SK-N-SH (cell line): ENCODE measurements around the gene BAIAP2.

Experiments
- CTCF ChIP-seq: fragments of 200-600 bp; sonication (generic); IDR thresholded peaks from 2 replicates; pipeline ENCODE4 v1.6.1; 2017; ENCODE audit warnings: antibody characterized with exemption, mild to moderate bottlenecking, moderate library complexity
- ELF1 ChIP-seq: IDR thresholded peaks from 2 replicates; pipeline ENCODE4 v1.4.0; 2012
- EP300 ChIP-seq, 2 experiments: IDR thresholded peaks; 2 replicates each; pipeline versions ENCODE4 v1.4.0 to v1.6.1; 2012; ENCODE audit warnings: borderline replicate concordance in 1 of 2, low read depth in 1 of 2, low read length in 1 of 2
- EZH2phosphoT487 ChIP-seq: fragments of 200-600 bp; sonication (generic); IDR thresholded peaks from 2 replicates; pipeline ENCODE4 v1.6.1; 2017; ENCODE audit warnings: low read depth, mixed run types, mild to moderate bottlenecking, antibody characterized with exemption, moderate library complexity, borderline replicate concordance
- JUND ChIP-seq: IDR thresholded peaks from 2 replicates; pipeline ENCODE4 v1.4.0; 2012
- MAX ChIP-seq: IDR thresholded peaks from 2 replicates; pipeline ENCODE4 v1.4.0; 2012; ENCODE audit warnings: low read depth
- MEF2A ChIP-seq: IDR thresholded peaks from 2 replicates; pipeline ENCODE4 v1.4.0; 2012; ENCODE audit warnings: low read depth, borderline replicate concordance
- NRF1 ChIP-seq: IDR thresholded peaks from 2 replicates; pipeline ENCODE4 v1.6.1; 2012; ENCODE audit warnings: low read depth, mild to moderate bottlenecking, low read length
- PBX3 ChIP-seq: IDR thresholded peaks from 2 replicates; pipeline ENCODE4; 2012
- POLR2AphosphoS5 ChIP-seq: IDR thresholded peaks from 2 replicates; pipeline ENCODE4 v1.6.1; 2012; ENCODE audit warnings: low read depth, low read length
- RAD21 ChIP-seq: IDR thresholded peaks from 2 replicates; pipeline ENCODE4 v1.6.1; 2012; ENCODE audit warnings: mild to moderate bottlenecking, low read length
- REST ChIP-seq: IDR thresholded peaks from 2 replicates; pipeline ENCODE4 v1.6.1; 2012; ENCODE audit warnings: mild to moderate bottlenecking, low read depth, low read length, moderate library complexity
- TAF1 ChIP-seq: IDR thresholded peaks from 2 replicates; pipeline ENCODE4 v1.6.1; 2012; ENCODE audit warnings: low read depth, mild to moderate bottlenecking, low read length, moderate library complexity, borderline replicate concordance
- YY1 ChIP-seq: IDR thresholded peaks from 2 replicates; pipeline ENCODE4 v1.4.0; 2012; ENCODE audit warnings: low read depth, mild to moderate bottlenecking

DNA sequence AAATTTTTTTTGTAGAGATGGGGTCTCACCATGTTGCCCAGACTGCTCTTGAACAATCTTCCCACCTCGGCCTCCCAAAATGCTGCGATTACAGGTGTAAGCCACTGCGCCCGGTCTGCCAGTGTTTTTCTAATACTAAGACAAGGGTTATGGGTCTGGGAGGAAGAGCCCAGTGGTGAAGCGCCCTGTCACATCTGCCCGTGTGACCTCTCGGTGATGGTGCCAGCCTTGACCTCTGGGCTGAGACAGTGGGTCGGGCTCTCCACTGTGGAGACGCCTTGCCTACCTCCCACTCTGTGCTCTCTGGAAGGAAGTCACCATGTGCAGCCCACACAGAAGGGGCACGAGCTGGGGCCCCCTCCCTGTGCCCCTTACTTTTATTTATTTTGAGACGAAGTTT is 5.1 kb upstream of the BAIAP2 start:
- TF ChIP-seq YY1, result no peak
- no peak for TF ChIP-seq ELF1
- no peak for TF ChIP-seq CTCF
- TF ChIP-seq EP300 (IDR thresholded peaks at IDR 0.05; ENCODE audit: borderline replicate concordance in 1 of 2, low read depth in 1 of 2, low read length in 1 of 2), result no peak
- no peak for TF ChIP-seq MAX
- no peak for TF ChIP-seq PBX3
- TF ChIP-seq MEF2A, result no peak
- no peak for TF ChIP-seq JUND
- no peak for TF ChIP-seq TAF1
- no peak for TF ChIP-seq POLR2AphosphoS5
- TF ChIP-seq NRF1, result no peak
- TF ChIP-seq RAD21, result no peak
- TF ChIP-seq REST, result no peak
- no peak for TF ChIP-seq EZH2phosphoT487
